Neural cell (in vitro differentiated cells): ENCODE measurements around the gene TULP4.

Source experiments
- EZH2 ChIP-seq: fragments of 200-600, 300-800 bp; shearing (Covaris generic), sonication (generic); IDR thresholded peaks from 2 replicates; pipeline ENCODE4 v1.6.1; 2014; ENCODE audit warnings: antibody characterized with exemption, low read length, borderline replicate concordance, mild to moderate bottlenecking; ENCODE audit not compliant: insufficient read depth, poor library complexity, severe bottlenecking
- POLR2AphosphoS5 ChIP-seq: IDR thresholded peaks from 2 replicates; pipeline ENCODE4 v1.6.1; 2012
- RAD21 ChIP-seq: fragments of 450-650 bp; conservative IDR thresholded peaks from 2 replicates; pipeline ENCODE4 v1.6.1; 2014; ENCODE audit warnings: antibody characterized with exemption, mild to moderate bottlenecking, moderate library complexity
- SMC3 ChIP-seq: fragments of 450-650 bp; conservative IDR thresholded peaks from 2 replicates; pipeline ENCODE4 v1.6.1; 2014; ENCODE audit warnings: antibody characterized with exemption, mild to moderate bottlenecking, moderate library complexity; ENCODE audit not compliant: poor library complexity
- TF ChIP-seq, protein P1 (sequence below): fragments of 450-650 bp; IDR thresholded peaks from 2 replicates; pipeline ENCODE4 v1.5.1; 2014; ENCODE audit warnings: antibody characterized with exemption, mild to moderate bottlenecking, moderate library complexity; ENCODE audit not compliant: poor library complexity, severe bottlenecking

GRCh38 chr6:158347335-158347734 is 35.1 kb downstream of the TULP4 start:
- TF ChIP-seq, protein P1, sequence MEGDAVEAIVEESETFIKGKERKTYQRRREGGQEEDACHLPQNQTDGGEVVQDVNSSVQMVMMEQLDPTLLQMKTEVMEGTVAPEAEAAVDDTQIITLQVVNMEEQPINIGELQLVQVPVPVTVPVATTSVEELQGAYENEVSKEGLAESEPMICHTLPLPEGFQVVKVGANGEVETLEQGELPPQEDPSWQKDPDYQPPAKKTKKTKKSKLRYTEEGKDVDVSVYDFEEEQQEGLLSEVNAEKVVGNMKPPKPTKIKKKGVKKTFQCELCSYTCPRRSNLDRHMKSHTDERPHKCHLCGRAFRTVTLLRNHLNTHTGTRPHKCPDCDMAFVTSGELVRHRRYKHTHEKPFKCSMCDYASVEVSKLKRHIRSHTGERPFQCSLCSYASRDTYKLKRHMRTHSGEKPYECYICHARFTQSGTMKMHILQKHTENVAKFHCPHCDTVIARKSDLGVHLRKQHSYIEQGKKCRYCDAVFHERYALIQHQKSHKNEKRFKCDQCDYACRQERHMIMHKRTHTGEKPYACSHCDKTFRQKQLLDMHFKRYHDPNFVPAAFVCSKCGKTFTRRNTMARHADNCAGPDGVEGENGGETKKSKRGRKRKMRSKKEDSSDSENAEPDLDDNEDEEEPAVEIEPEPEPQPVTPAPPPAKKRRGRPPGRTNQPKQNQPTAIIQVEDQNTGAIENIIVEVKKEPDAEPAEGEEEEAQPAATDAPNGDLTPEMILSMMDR: no peak
- TF ChIP-seq SMC3 (no peak), RAD21 (no peak), POLR2AphosphoS5 (no peak), EZH2 (no peak)
